Measurements from ENCODE around the gene CERT1.
A peak's percentile ranks its signal among the peaks of the same experiment; 100 is the strongest.
"Not testable (repeated sequence)": the region's sequence is repeated elsewhere in the genome, so short reads cannot be mapped to it uniquely, and the experiment has no call there.

The CERT1 gene

GRCh38 chr5:75335952-75336614 lies 175.3 kb downstream of the CERT1 start:
- H3K4me3 ChIP-seq (ENCODE audit: low read depth, low read length) = peak overlapping the region; percentile 79
- no peaks in the 10 kb centered on the region for H3K27me3 ChIP-seq (ENCODE audit: control insufficient read depth, insufficient read depth, low read length)

GRCh38 chr5:75335486-75335885 lies 175.9 kb downstream of the CERT1 start:
- Histone ChIP-seq H3K27me3 (ENCODE audit: control insufficient read depth, insufficient read depth, low read length) (no peaks in the 10 kb centered on the region), H3K27ac (ENCODE audit: low read depth, low read length) (no peak overlapping the region), H3K36me3 (ENCODE audit: control insufficient read depth, insufficient read depth, low read length) (peaks cover 6% of the 10 kb centered on the region), H3K9ac (ENCODE audit: low read depth, low read length) (no peak overlapping the region), H3K9me3 (ENCODE audit: control insufficient read depth, insufficient read depth, low read length) (no peaks in the 10 kb centered on the region), H3K4me1 (ENCODE audit: control insufficient read depth, insufficient read depth, low read length) (peaks cover 21% of the 10 kb centered on the region), H3K4me3 (ENCODE audit: low read depth, low read length) (no peak overlapping the region)

More at GRCh38 chr5:75335952-75336614, 175.3 kb downstream of the CERT1 start:
- Histone ChIP-seq H3K9ac (ENCODE audit: low read depth, low read length) (peak overlapping the region; percentile 80), H3K27ac (ENCODE audit: low read depth, low read length) (peak overlapping the region; percentile 87), H3K9me3 (ENCODE audit: control insufficient read depth, insufficient read depth, low read length) (no peaks in the 10 kb centered on the region), H3K4me1 (ENCODE audit: control insufficient read depth, insufficient read depth, low read length) (peaks cover 21% of the 10 kb centered on the region), H3K36me3 (ENCODE audit: control insufficient read depth, insufficient read depth, low read length) (peaks cover 10% of the 10 kb centered on the region)

GRCh38 chr5:75334413-75334812 lies 177.0 kb downstream of the CERT1 start:
- H3K27me3 ChIP-seq (ENCODE audit: control insufficient read depth, insufficient read depth, low read length); H3K27ac ChIP-seq (ENCODE audit: low read depth, low read length); H3K9me3 ChIP-seq (ENCODE audit: control insufficient read depth, insufficient read depth, low read length); H3K4me3 ChIP-seq (ENCODE audit: low read depth, low read length); H3K36me3 ChIP-seq (ENCODE audit: control insufficient read depth, insufficient read depth, low read length); H3K9ac ChIP-seq (ENCODE audit: low read depth, low read length): not testable (repeated sequence)
- H3K4me1 ChIP-seq (ENCODE audit: control insufficient read depth, insufficient read depth, low read length) = peaks cover 15% of the 10 kb centered on the region

GRCh38 chr5:75333759-75334158 lies 177.7 kb downstream of the CERT1 start:
- H3K27ac ChIP-seq (ENCODE audit: low read depth, low read length); H3K9ac ChIP-seq (ENCODE audit: low read depth, low read length); H3K27me3 ChIP-seq (ENCODE audit: control insufficient read depth, insufficient read depth, low read length); H3K4me3 ChIP-seq (ENCODE audit: low read depth, low read length); H3K36me3 ChIP-seq (ENCODE audit: control insufficient read depth, insufficient read depth, low read length); H3K9me3 ChIP-seq (ENCODE audit: control insufficient read depth, insufficient read depth, low read length): not testable (repeated sequence)
- peaks cover 12% of the 10 kb centered on the region for H3K4me1 ChIP-seq (ENCODE audit: control insufficient read depth, insufficient read depth, low read length)

- Histone ChIP-seq H3K4me1 (ENCODE audit: control insufficient read depth, insufficient read depth, low read length) (peaks cover 7% of the 10 kb centered on the region), H3K27me3 (ENCODE audit: control insufficient read depth, insufficient read depth, low read length) (no peaks in the 10 kb centered on the region), H3K9ac (ENCODE audit: low read depth, low read length) (no peak overlapping the region), H3K27ac (ENCODE audit: low read depth, low read length) (no peak overlapping the region), H3K9me3 (ENCODE audit: control insufficient read depth, insufficient read depth, low read length) (no peaks in the 10 kb centered on the region), H3K4me3 (ENCODE audit: low read depth, low read length) (no peak overlapping the region), H3K36me3 (ENCODE audit: control insufficient read depth, insufficient read depth, low read length) (no peaks in the 10 kb centered on the region)
Observed at GRCh38 chr5:75331095-75332090, 180.0 kb downstream of the CERT1 start.

GRCh38 chr5:75330404-75330803 lies 181.0 kb downstream of the CERT1 start:
- H3K36me3 ChIP-seq (ENCODE audit: control insufficient read depth, insufficient read depth, low read length) = no peaks in the 10 kb centered on the region
- H3K9me3 ChIP-seq (ENCODE audit: control insufficient read depth, insufficient read depth, low read length) = no peaks in the 10 kb centered on the region
- no peak overlapping the region for H3K4me3 ChIP-seq (ENCODE audit: low read depth, low read length)
- no peak overlapping the region for H3K9ac ChIP-seq (ENCODE audit: low read depth, low read length)
- H3K4me1 ChIP-seq (ENCODE audit: control insufficient read depth, insufficient read depth, low read length) = no peaks in the 10 kb centered on the region; the same call in 1 of the 2 replicates
- no peak overlapping the region for H3K27ac ChIP-seq (ENCODE audit: low read depth, low read length)
- no peaks in the 10 kb centered on the region for H3K27me3 ChIP-seq (ENCODE audit: control insufficient read depth, insufficient read depth, low read length)
